GM06990 (cell line): ENCODE data around the gene AGER.

Experiments used
- DNase-seq: peaks from one replicate; pipeline ENCODE4 v3.0.0-alpha.2; 2011; ENCODE audit not compliant: insufficient read length; ENCODE audit errors: extremely low read depth
- H3K27me3 ChIP-seq: replicated peaks from 2 replicates; pipeline ENCODE4 v1.6.0; 2011; ENCODE audit warnings: low read length; ENCODE audit not compliant: control insufficient read depth, insufficient read depth
- H3K36me3 ChIP-seq: 2 replicates; pipeline ENCODE4 v1.5.1; 2011; ENCODE audit warnings: low read length; ENCODE audit not compliant: control insufficient read depth, insufficient read depth
- H3K4me3 ChIP-seq: replicated peaks from 2 replicates; pipeline ENCODE4 v1.5.1; 2011; ENCODE audit warnings: low read depth, mild to moderate bottlenecking, control low read depth, low read length
- CTCF ChIP-seq: IDR thresholded peaks from 2 replicates; pipeline ENCODE4 v1.5.1; 2011; ENCODE audit warnings: low read length, control low read depth, mild to moderate bottlenecking, inconsistent platforms; ENCODE audit not compliant: insufficient read depth, poor library complexity, severe bottlenecking

Gene AGER

DNA sequence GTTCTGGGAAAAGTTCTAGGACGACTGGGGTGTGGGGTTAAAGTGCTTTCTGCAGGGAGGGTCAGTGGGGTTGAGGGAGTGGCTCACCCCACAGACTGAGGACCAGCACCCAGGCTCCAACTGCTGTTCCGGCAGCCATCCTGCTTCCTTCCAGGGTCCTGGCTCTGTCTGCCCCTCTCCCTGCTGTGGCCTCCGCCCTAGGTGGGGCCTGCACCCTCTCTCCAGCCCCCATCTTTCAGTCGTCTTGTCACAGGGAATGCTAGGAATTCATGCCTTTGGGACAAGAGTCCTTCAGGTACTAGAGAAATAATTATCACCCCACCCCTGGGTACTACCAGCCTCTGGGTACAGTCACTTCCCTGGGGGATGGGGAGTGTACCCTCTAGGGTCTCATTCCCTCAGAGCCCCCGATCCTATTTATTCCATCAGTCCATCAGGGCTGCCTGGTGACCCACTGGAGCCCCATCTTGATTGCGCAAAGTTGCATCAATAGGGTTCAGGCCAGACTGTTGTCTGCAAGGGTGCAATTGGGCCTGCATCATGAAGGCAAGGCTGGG, at the start of gene AGER:
Gene AGER (minus strand): TSS at position 170 of the 557 bp plus-strand sequence. CDS start 31 bp downstream, at position 139.
- peaks cover 33% of the 10 kb centered on the region for H3K36me3 ChIP-seq
- TF ChIP-seq CTCF, result no peak
- no peak for DNase-seq
- H3K27me3 ChIP-seq, result no peaks in the 10 kb centered on the region
- no peak within 1 kb of the TSS for H3K4me3 ChIP-seq

GRCh38 chr6:32226434-32226833, 42.4 kb upstream of the AGER start:
- Histone ChIP-seq H3K27me3 (no peaks in the 10 kb centered on the region), H3K4me3 (no peak overlapping the region), H3K36me3 (no peaks in the 10 kb centered on the region)
- no peak for DNase-seq
- no peak for TF ChIP-seq CTCF

DNA sequence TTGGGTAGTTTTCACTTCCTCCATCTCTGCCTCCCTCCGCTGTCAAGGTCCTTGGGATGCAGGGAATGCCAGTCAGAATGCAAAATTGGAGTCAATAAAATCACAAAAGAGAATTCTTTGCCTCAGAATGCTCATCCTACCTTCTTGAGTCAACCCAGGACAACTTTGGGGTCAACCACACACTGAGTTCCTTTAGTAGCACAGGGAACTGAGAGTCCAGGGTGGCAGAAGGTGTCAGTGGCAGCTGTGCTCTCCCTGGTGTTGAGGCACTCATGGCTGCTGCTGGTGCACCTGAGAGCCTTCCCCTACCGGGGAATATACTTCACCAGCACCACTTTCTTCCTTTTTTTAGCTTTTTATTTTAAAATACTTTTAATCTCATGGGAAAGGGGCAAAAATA, 40.6 kb upstream of the AGER start:
- Histone ChIP-seq H3K27me3 (no peaks in the 10 kb centered on the region; the same call in 1 of the 2 replicates), H3K36me3 (no peaks in the 10 kb centered on the region), H3K4me3 (no peak overlapping the region)
- peak; percentile 36 for DNase-seq
- no peak for TF ChIP-seq CTCF

DNA sequence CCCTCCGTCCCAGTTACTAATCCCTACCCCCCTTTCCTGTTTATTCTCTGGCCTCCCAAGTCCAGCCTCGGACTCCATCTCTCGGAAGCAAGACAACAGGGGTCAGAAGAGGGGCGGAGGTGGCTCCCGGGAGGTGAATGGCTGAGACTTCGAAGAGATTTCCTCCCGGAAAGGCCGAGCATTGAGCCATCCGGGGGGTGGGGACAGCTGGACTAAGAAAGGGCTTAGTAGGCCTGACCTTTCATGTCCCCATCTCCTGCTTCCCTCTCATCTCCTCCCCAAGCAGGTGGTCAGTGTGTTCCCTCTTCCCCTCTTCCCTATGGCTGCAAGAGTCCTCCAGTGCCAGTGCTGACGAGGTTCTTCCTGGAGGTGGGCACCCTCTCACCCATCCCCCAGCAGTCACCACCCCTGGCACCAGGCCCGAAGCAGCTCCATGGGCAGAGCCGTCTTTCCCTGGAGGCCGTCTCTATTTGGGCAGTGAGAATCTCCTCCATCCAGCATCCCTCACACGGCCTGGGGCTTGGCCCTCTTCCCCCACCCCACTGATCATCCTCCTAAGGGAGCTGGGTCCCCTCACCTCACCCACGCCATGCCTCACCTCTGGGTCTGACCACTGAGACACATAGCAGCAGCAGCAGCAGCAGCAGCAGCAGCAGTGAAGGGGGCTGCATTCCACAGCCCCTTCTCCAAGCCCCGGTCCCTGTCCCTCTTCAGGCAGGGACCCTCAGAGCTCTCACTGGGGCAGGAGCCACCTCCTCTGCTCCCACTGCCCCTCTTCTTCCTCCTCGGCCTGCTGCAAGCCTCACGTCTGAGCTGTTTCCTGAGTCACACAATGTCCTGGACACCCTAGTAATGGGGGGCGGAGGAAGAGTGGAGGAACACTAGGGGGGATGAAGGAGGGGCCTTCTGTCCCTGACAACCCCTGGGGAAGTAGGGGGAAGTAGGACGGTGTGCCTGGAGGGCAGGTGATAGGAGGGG, 39.5 kb upstream of the AGER start, which contains the start of gene NOTCH4:
Gene NOTCH4 (minus strand): TSS at position 810 of the 978 bp plus-strand sequence. CDS start 139 bp downstream, at position 671.
- DNase-seq, result no peak
- no peak for TF ChIP-seq CTCF
- Histone ChIP-seq H3K27me3 (no peaks in the 10 kb centered on the region; the same call in 1 of the 2 replicates), H3K36me3 (no peaks in the 10 kb centered on the region), H3K4me3 (no peak within 1 kb of the TSS)

GRCh38 chr6:32222333-32223230, 38.5 kb upstream of the AGER start:
- no peak for TF ChIP-seq CTCF
- Histone ChIP-seq H3K27me3 (no peaks in the 10 kb centered on the region; the same call in 1 of the 2 replicates), H3K36me3 (no peaks in the 10 kb centered on the region), H3K4me3 (no peak overlapping the region)
- no peak for DNase-seq
